ENCODE results near the gene ZMIZ1. TPM values are rescaled to one million over a fixed set of nuclear protein-coding genes. Genes with fewer than 3 reads are reported as not detected.

The ZMIZ1 gene
- total and polyA plus RNA-seq, 2 experiments from 2014 or later: 9.2 to 30.9 TPM

DNA sequence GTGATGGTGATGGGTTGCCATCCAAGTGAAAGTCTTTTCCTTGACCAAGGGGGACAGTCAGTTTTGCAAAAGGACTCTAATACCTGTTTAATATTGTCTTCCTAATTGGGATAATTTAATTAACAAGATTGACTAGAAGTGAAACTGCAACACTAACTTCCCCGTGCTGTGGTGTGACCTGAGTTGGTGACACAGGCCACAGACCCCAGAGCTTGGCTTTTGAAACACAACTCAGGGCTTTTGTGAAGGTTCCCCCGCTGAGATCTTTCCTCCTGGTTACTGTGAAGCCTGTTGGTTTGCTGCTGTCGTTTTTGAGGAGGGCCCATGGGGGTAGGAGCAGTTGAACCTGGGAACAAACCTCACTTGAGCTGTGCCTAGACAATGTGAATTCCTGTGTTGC, 285.4 kb downstream of the ZMIZ1 start:
- Mint-ChIP-seq H3K27me3 (ENCODE audit: insufficient read depth, low read depth, poor library complexity) (peaks cover 5% of the 10 kb centered on the region), H3K36me3 (ENCODE audit: low read depth) (peaks cover 75% of the 10 kb centered on the region), H3K4me3 (no peak overlapping the region), H3K27ac (no peak overlapping the region), H3K9me3 (no peaks in the 10 kb centered on the region), H3K4me1 (no peaks in the 10 kb centered on the region)
- 0 out of 2 replicates have a peak, but pooled peaks cover under 1% of the 10 kb centered on the region for H3K79me2 ChIP-seq (replicated peaks; ENCODE audit: insufficient read depth)
- H3K9me2 ChIP-seq (ENCODE audit: insufficient read depth): no peaks in the 10 kb centered on the region
- H3K27ac ChIP-seq (ENCODE audit: low read depth): no peak overlapping the region
- ATAC-seq (no peak), DNase-seq (ENCODE audit: low spot score) (no peak)
- no peaks in the 10 kb centered on the region for H3F3A ChIP-seq (replicated peaks; ENCODE audit: low read depth)
- no peak overlapping the region for H3K4me3 ChIP-seq
- peaks cover 13% of the 10 kb centered on the region; the same call in 1 of the 2 replicates for H4K20me1 ChIP-seq (replicated peaks; ENCODE audit: insufficient read depth)
- no peak overlapping the region for H2AFZ ChIP-seq
- TF ChIP-seq ZNF331 (CRISPR knock-in tag; IDR thresholded peaks at IDR 0.05; ENCODE audit: low read depth) (no peak), STAT1 (IDR thresholded peaks at IDR 0.05; ENCODE audit: unreplicated experiment) (no peak), POLR2AphosphoS5 (IDR thresholded peaks at IDR 0.05; ENCODE audit: low read depth) (no peak), EZH2 (IDR thresholded peaks at IDR 0.05; ENCODE audit: low read depth, unreplicated experiment) (no peak)
- TF ChIP-seq, protein P1, sequence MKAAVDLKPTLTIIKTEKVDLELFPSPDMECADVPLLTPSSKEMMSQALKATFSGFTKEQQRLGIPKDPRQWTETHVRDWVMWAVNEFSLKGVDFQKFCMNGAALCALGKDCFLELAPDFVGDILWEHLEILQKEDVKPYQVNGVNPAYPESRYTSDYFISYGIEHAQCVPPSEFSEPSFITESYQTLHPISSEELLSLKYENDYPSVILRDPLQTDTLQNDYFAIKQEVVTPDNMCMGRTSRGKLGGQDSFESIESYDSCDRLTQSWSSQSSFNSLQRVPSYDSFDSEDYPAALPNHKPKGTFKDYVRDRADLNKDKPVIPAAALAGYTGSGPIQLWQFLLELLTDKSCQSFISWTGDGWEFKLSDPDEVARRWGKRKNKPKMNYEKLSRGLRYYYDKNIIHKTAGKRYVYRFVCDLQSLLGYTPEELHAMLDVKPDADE (IDR thresholded peaks at IDR 0.05): no peak
- TF ChIP-seq, protein P2, sequence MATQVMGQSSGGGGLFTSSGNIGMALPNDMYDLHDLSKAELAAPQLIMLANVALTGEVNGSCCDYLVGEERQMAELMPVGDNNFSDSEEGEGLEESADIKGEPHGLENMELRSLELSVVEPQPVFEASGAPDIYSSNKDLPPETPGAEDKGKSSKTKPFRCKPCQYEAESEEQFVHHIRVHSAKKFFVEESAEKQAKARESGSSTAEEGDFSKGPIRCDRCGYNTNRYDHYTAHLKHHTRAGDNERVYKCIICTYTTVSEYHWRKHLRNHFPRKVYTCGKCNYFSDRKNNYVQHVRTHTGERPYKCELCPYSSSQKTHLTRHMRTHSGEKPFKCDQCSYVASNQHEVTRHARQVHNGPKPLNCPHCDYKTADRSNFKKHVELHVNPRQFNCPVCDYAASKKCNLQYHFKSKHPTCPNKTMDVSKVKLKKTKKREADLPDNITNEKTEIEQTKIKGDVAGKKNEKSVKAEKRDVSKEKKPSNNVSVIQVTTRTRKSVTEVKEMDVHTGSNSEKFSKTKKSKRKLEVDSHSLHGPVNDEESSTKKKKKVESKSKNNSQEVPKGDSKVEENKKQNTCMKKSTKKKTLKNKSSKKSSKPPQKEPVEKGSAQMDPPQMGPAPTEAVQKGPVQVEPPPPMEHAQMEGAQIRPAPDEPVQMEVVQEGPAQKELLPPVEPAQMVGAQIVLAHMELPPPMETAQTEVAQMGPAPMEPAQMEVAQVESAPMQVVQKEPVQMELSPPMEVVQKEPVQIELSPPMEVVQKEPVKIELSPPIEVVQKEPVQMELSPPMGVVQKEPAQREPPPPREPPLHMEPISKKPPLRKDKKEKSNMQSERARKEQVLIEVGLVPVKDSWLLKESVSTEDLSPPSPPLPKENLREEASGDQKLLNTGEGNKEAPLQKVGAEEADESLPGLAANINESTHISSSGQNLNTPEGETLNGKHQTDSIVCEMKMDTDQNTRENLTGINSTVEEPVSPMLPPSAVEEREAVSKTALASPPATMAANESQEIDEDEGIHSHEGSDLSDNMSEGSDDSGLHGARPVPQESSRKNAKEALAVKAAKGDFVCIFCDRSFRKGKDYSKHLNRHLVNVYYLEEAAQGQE (IDR thresholded peaks at IDR 0.05; ENCODE audit: unreplicated experiment): no peak
- no peaks in the 10 kb centered on the region for H3K27me3 ChIP-seq (ENCODE audit: insufficient read depth)
- no peak overlapping the region for H3K4me2 ChIP-seq
- H3K36me3 ChIP-seq (ENCODE audit: insufficient read depth): no peaks in the 10 kb centered on the region; the same call in 1 of the 2 replicates
- no peaks in the 10 kb centered on the region for H3K4me1 ChIP-seq (ENCODE audit: insufficient read depth)

GRCh38 chr10:79354615-79355014, 285.8 kb downstream of the ZMIZ1 start:
- Histone ChIP-seq H3K36me3 (ENCODE audit: insufficient read depth) (no peaks in the 10 kb centered on the region; the same call in 1 of the 2 replicates), H3K79me2 (replicated peaks; ENCODE audit: insufficient read depth) (no peaks in the 10 kb centered on the region), H3K4me2 (no peak overlapping the region), H3K4me3 (no peak overlapping the region), H2AFZ (no peak overlapping the region), H4K20me1 (replicated peaks; ENCODE audit: insufficient read depth) (peaks cover 13% of the 10 kb centered on the region; the same call in 1 of the 2 replicates), H3K9me2 (ENCODE audit: insufficient read depth) (no peaks in the 10 kb centered on the region), H3K27me3 (ENCODE audit: insufficient read depth) (no peaks in the 10 kb centered on the region), H3K27ac (ENCODE audit: low read depth) (no peak overlapping the region), H3F3A (replicated peaks; ENCODE audit: low read depth) (no peaks in the 10 kb centered on the region), H3K4me1 (ENCODE audit: insufficient read depth) (no peaks in the 10 kb centered on the region)
- Mint-ChIP-seq H3K4me3 (no peak overlapping the region), H3K4me1 (no peaks in the 10 kb centered on the region), H3K9me3 (no peaks in the 10 kb centered on the region), H3K27ac (no peak overlapping the region), H3K27me3 (ENCODE audit: insufficient read depth, low read depth, poor library complexity) (peaks cover 5% of the 10 kb centered on the region), H3K36me3 (ENCODE audit: low read depth) (peaks cover 70% of the 10 kb centered on the region)
- ATAC-seq: no peak
- no peak for DNase-seq (ENCODE audit: low spot score)
- TF ChIP-seq, protein P2 (IDR thresholded peaks at IDR 0.05; ENCODE audit: unreplicated experiment): no peak
- no peak for TF ChIP-seq ZNF462 (CRISPR knock-in tag; IDR thresholded peaks at IDR 0.05)

Data from GM23338 (cell line).